IPS-18a (cell line): ENCODE results near the gene ABCC10.
"Not testable (repeated sequence)": the region's sequence is repeated elsewhere in the genome, so short reads cannot be mapped to it uniquely, and the experiment has no call there.

Experiments
- H3K27ac ChIP-seq: one replicate; pipeline ENCODE4 v1.5.1; 2013; ENCODE audit warnings: low read length
- H3K27me3 ChIP-seq: one replicate; pipeline ENCODE4 v1.6.1; 2013; ENCODE audit warnings: mild to moderate bottlenecking, low read length; ENCODE audit not compliant: control insufficient read depth, insufficient read depth
- H3K36me3 ChIP-seq: one replicate; pipeline ENCODE4 v1.6.1; 2013; ENCODE audit warnings: low read depth, low read length; ENCODE audit not compliant: control insufficient read depth
- H3K4me1 ChIP-seq: one replicate; pipeline ENCODE4 v1.6.1; 2013; ENCODE audit warnings: low read depth, low read length; ENCODE audit not compliant: control insufficient read depth
- H3K4me3 ChIP-seq: one replicate; pipeline ENCODE4 v1.5.1; 2013; ENCODE audit warnings: low read length
- H3K9ac ChIP-seq: one replicate; pipeline ENCODE4 v1.6.1; 2013; ENCODE audit warnings: mild to moderate bottlenecking, low read length, moderate library complexity
- H3K9me3 ChIP-seq: one replicate; pipeline ENCODE4 v1.6.1; 2013; ENCODE audit warnings: low read depth, low read length; ENCODE audit not compliant: control insufficient read depth

ABCC10 gene

GRCh38 chr6:43427406-43428111 is at the start of gene ABCC10:
ABCC10 (plus strand) TSS chr6:43427541; CDS start chr6:43427979, 438 bp downstream.
- H3K27me3 ChIP-seq: no peaks in the 10 kb centered on the region
- H3K9ac ChIP-seq: peak within 1 kb of the TSS; percentile 76
- peak within 1 kb of the TSS; percentile 93 for H3K4me3 ChIP-seq
- H3K36me3 ChIP-seq: no peaks in the 10 kb centered on the region
- H3K27ac ChIP-seq: peak within 1 kb of the TSS; percentile 27
- H3K4me1 ChIP-seq: peaks cover 8% of the 10 kb centered on the region
- H3K9me3 ChIP-seq: no peaks in the 10 kb centered on the region

GRCh38 chr6:43377710-43378229 is 49.6 kb upstream of the ABCC10 start:
- Histone ChIP-seq H3K9ac (no peak overlapping the region), H3K9me3 (no peaks in the 10 kb centered on the region), H3K27me3 (no peaks in the 10 kb centered on the region), H3K4me3 (no peak overlapping the region), H3K27ac (no peak overlapping the region), H3K36me3 (no peaks in the 10 kb centered on the region), H3K4me1 (no peaks in the 10 kb centered on the region)

- no peak overlapping the region for H3K27ac ChIP-seq
- H3K4me3 ChIP-seq: no peak overlapping the region
- no peak overlapping the region for H3K9ac ChIP-seq
- no peaks in the 10 kb centered on the region for H3K4me1 ChIP-seq
- no peaks in the 10 kb centered on the region for H3K27me3 ChIP-seq
- no peaks in the 10 kb centered on the region for H3K36me3 ChIP-seq
- H3K9me3 ChIP-seq: no peaks in the 10 kb centered on the region
Measured at GRCh38 chr6:43378631-43379030, 48.7 kb upstream of the ABCC10 start.

- not testable (repeated sequence) for H3K9ac ChIP-seq, H3K27ac ChIP-seq, H3K4me1 ChIP-seq, H3K27me3 ChIP-seq, H3K9me3 ChIP-seq, H3K36me3 ChIP-seq, H3K4me3 ChIP-seq
Measured at GRCh38 chr6:43380858-43381257, 46.5 kb upstream of the ABCC10 start.

GRCh38 chr6:43383021-43383667 is 44.2 kb upstream of the ABCC10 start:
- no peak overlapping the region for H3K27ac ChIP-seq
- no peaks in the 10 kb centered on the region for H3K4me1 ChIP-seq
- H3K9me3 ChIP-seq: no peaks in the 10 kb centered on the region
- no peak overlapping the region for H3K9ac ChIP-seq
- no peak overlapping the region for H3K4me3 ChIP-seq
- H3K27me3 ChIP-seq: no peaks in the 10 kb centered on the region
- no peaks in the 10 kb centered on the region for H3K36me3 ChIP-seq

GRCh38 chr6:43386492-43386891 is 40.8 kb upstream of the ABCC10 start:
- Histone ChIP-seq H3K36me3 (no peaks in the 10 kb centered on the region), H3K4me3 (no peak overlapping the region), H3K27ac (no peak overlapping the region), H3K27me3 (no peaks in the 10 kb centered on the region), H3K9ac (no peak overlapping the region), H3K4me1 (no peaks in the 10 kb centered on the region), H3K9me3 (no peaks in the 10 kb centered on the region)

- Histone ChIP-seq H3K4me1 (no peaks in the 10 kb centered on the region), H3K4me3 (no peak overlapping the region), H3K27me3 (no peaks in the 10 kb centered on the region), H3K36me3 (no peaks in the 10 kb centered on the region), H3K27ac (no peak overlapping the region), H3K9me3 (no peaks in the 10 kb centered on the region), H3K9ac (no peak overlapping the region)
Measured at GRCh38 chr6:43389730-43390295, 37.5 kb upstream of the ABCC10 start.

- not testable (repeated sequence) for H3K36me3 ChIP-seq, H3K4me1 ChIP-seq, H3K27ac ChIP-seq, H3K9ac ChIP-seq, H3K27me3 ChIP-seq, H3K4me3 ChIP-seq, H3K9me3 ChIP-seq
Measured at GRCh38 chr6:43390753-43391439, 36.4 kb upstream of the ABCC10 start.

- H3K9ac ChIP-seq: no peak overlapping the region
Measured at GRCh38 chr6:43391440-43392031, 35.8 kb upstream of the ABCC10 start.

GRCh38 chr6:43393133-43393532 is 34.2 kb upstream of the ABCC10 start:
- H3K4me3 ChIP-seq, H3K9ac ChIP-seq: not testable (repeated sequence)

More at GRCh38 chr6:43391440-43392031, 35.8 kb upstream of the ABCC10 start:
- Histone ChIP-seq H3K4me3 (no peak overlapping the region), H3K4me1 (peaks cover 3% of the 10 kb centered on the region), H3K27ac (no peak overlapping the region), H3K27me3 (no peaks in the 10 kb centered on the region), H3K9me3 (no peaks in the 10 kb centered on the region), H3K36me3 (no peaks in the 10 kb centered on the region)

GRCh38 chr6:43393602-43394001 is 33.7 kb upstream of the ABCC10 start:
- Histone ChIP-seq H3K27me3 (no peaks in the 10 kb centered on the region), H3K4me1 (peaks cover 3% of the 10 kb centered on the region), H3K9me3 (no peaks in the 10 kb centered on the region), H3K36me3 (no peaks in the 10 kb centered on the region), H3K4me3 (no peak overlapping the region), H3K9ac (no peak overlapping the region), H3K27ac (no peak overlapping the region)

More at GRCh38 chr6:43393133-43393532, 34.2 kb upstream of the ABCC10 start:
- H3K9me3 ChIP-seq, H3K27me3 ChIP-seq, H3K36me3 ChIP-seq, H3K4me1 ChIP-seq, H3K27ac ChIP-seq: not testable (repeated sequence)
